Neuronal stem cell (in vitro differentiated cells): Measurements from ENCODE around the gene SLC22A3.
A peak's percentile ranks its signal among the peaks of the same experiment; 100 is the strongest.

Experiments
- DNase-seq: peaks from one replicate; pipeline ENCODE4 v3.0.0-alpha.2; 2013; ENCODE audit warnings: low spot score
- H2AFZ ChIP-seq: one replicate; pipeline ENCODE4 v1.6.1; 2013; ENCODE audit warnings: mild to moderate bottlenecking, low read length, inconsistent platforms
- H2AK5ac ChIP-seq: 2 replicates; pipeline ENCODE4 v1.6.1; 2013; ENCODE audit warnings: low read depth, mild to moderate bottlenecking, inconsistent platforms, low read length, moderate library complexity, mixed read lengths
- H2BK120ac ChIP-seq: 2 replicates; pipeline ENCODE4 v1.6.1; 2013; ENCODE audit warnings: low read depth, mild to moderate bottlenecking, inconsistent platforms, low read length, moderate library complexity, mixed read lengths
- H2BK12ac ChIP-seq: one replicate; pipeline ENCODE4 v1.6.1; 2013; ENCODE audit warnings: low read length, inconsistent platforms
- H2BK15ac ChIP-seq: 2 replicates; pipeline ENCODE4 v1.6.1; 2013; ENCODE audit warnings: mild to moderate bottlenecking, low read length, inconsistent platforms, mixed read lengths
- H2BK5ac ChIP-seq: one replicate; pipeline ENCODE4 v1.6.1; 2013; ENCODE audit warnings: inconsistent platforms, mild to moderate bottlenecking, low read length, moderate library complexity
- H3K14ac ChIP-seq: one replicate; pipeline ENCODE4 v1.6.1; 2013; ENCODE audit warnings: low read length, inconsistent platforms
- H3K18ac ChIP-seq: 2 replicates; pipeline ENCODE4 v1.6.1; 2013; ENCODE audit warnings: low read length, inconsistent platforms
- H3K23ac ChIP-seq: 2 replicates; pipeline ENCODE4 v1.6.1; 2013; ENCODE audit warnings: low read depth, mild to moderate bottlenecking, mixed read lengths, low read length, inconsistent platforms; ENCODE audit not compliant: poor library complexity
- H3K27ac ChIP-seq: replicated peaks from 3 replicates; pipeline ENCODE4 v1.5.1; 2013; ENCODE audit warnings: low read length, inconsistent platforms
- H3K27me3 ChIP-seq, 3 experiments: 2 replicates each; pipeline ENCODE4 v1.6.1; 2013; ENCODE audit warnings: low read length in 3 of 3, mild to moderate bottlenecking in 2 of 3, inconsistent platforms in 1 of 3, low read depth in 1 of 3, mixed read lengths in 1 of 3, moderate library complexity in 1 of 3; ENCODE audit not compliant: control insufficient read depth in 3 of 3, insufficient read depth in 3 of 3
- H3K36me3 ChIP-seq, 2 donors: replicated peaks in 1 of 2; 2 replicates each; pipeline ENCODE4 v1.6.1; 2013; ENCODE audit warnings: low read length in 2 of 2; ENCODE audit not compliant: control insufficient read depth in 2 of 2, insufficient read depth in 2 of 2
- H3K4ac ChIP-seq: 2 replicates; pipeline ENCODE4 v1.6.1; 2013; ENCODE audit warnings: inconsistent platforms, mild to moderate bottlenecking, low read length, moderate library complexity
- H3K4me1 ChIP-seq, 2 donors: 1 replicate in 1 of 2; 2 replicates in 1 of 2; pipeline ENCODE4 v1.6.1; 2013; ENCODE audit warnings: low read length in 2 of 2, low read depth in 1 of 2; ENCODE audit not compliant: control insufficient read depth in 2 of 2, insufficient read depth in 1 of 2
- H3K4me2 ChIP-seq: one replicate; pipeline ENCODE4 v1.6.1; 2013; ENCODE audit warnings: mild to moderate bottlenecking, low read length, inconsistent platforms; ENCODE audit not compliant: insufficient read depth, poor library complexity, severe bottlenecking
- H3K4me3 ChIP-seq, 2 donors: 2 replicates each; pipeline ENCODE4 v1.5.1; 2013; ENCODE audit warnings: low read length in 2 of 2, mild to moderate bottlenecking in 2 of 2, inconsistent platforms in 1 of 2, moderate library complexity in 1 of 2
- H3K79me1 ChIP-seq: one replicate; pipeline ENCODE4 v1.6.1; 2013; ENCODE audit warnings: low read depth, mild to moderate bottlenecking, inconsistent platforms, low read length, moderate library complexity
- H3K9ac ChIP-seq: one replicate; pipeline ENCODE4 v1.6.1; 2013; ENCODE audit warnings: mild to moderate bottlenecking, low read depth, low read length, inconsistent platforms; ENCODE audit not compliant: poor library complexity
- H3K9me3 ChIP-seq, 2 donors: replicated peaks in 1 of 2; 2 replicates each; pipeline versions ENCODE3 to v1.6.1; 2013; ENCODE audit warnings: low read length in 2 of 2, mild to moderate bottlenecking in 2 of 2, inconsistent platforms in 1 of 2, low read depth in 1 of 2, mixed read lengths in 1 of 2, moderate library complexity in 1 of 2; ENCODE audit not compliant: control insufficient read depth in 2 of 2, insufficient read depth in 1 of 2
- H4K8ac ChIP-seq: one replicate; pipeline ENCODE4 v1.6.1; 2013; ENCODE audit warnings: low read depth, mild to moderate bottlenecking, inconsistent platforms, low read length, moderate library complexity
- H4K91ac ChIP-seq: one replicate; pipeline ENCODE4 v1.6.1; 2013; ENCODE audit warnings: low read length, low read depth, mild to moderate bottlenecking, inconsistent platforms; ENCODE audit not compliant: poor library complexity
- WGBS, 2 donors: extraction: QIAGEN DNeasy Blood & Tissue Kit; methylation state at CpG; one replicate each; pipeline ENCODE4 v1.1.7; 2013; ENCODE audit warnings: missing lambda C conversion rate in 2 of 2, mixed read lengths in 1 of 2; ENCODE audit not compliant: insufficient read length in 2 of 2, insufficient replicate concordance in 1 of 2; ENCODE audit errors: extremely low coverage in 2 of 2; 5-methylcytosine and 5-hydroxymethylcytosine counted together

Gene SLC22A3

GRCh38 chr6:160319246-160319645, 28.9 kb upstream of the SLC22A3 start:
- no peak overlapping the region for H2BK15ac ChIP-seq
- no peak overlapping the region for H3K18ac ChIP-seq
- no peak for DNase-seq
- H3K36me3 ChIP-seq: no peaks in the 10 kb centered on the region
- H3K14ac ChIP-seq: no peak overlapping the region
- H2BK120ac ChIP-seq: no peak overlapping the region
- H3K4me3 ChIP-seq: no peak overlapping the region
- no peak overlapping the region for H2AFZ ChIP-seq
- H3K27me3 ChIP-seq: no peaks in the 10 kb centered on the region
- H3K9ac ChIP-seq: no peak overlapping the region
- H2BK5ac ChIP-seq: no peak overlapping the region
- no peak overlapping the region for H4K91ac ChIP-seq
- no peaks in the 10 kb centered on the region for H3K4me1 ChIP-seq
- no peak overlapping the region for H2AK5ac ChIP-seq
- H3K27ac ChIP-seq: no peak overlapping the region
- H3K4ac ChIP-seq: no peak overlapping the region
- WGBS, 2 donors: no CpG with 5 or more reads among the region's 1 CpG
- no peak overlapping the region for H2BK12ac ChIP-seq
- H3K4me2 ChIP-seq: no peak overlapping the region
- H3K79me1 ChIP-seq: no peaks in the 10 kb centered on the region
- H4K8ac ChIP-seq: no peak overlapping the region
- no peak overlapping the region for H3K23ac ChIP-seq
- peaks cover 0 to 3% of the 10 kb centered on the region in 2 donors for H3K9me3 ChIP-seq

- H3K9me3 ChIP-seq: peaks cover 0 to 3% of the 10 kb centered on the region in 2 donors
- peak overlapping the region; percentile 27 for H3K9ac ChIP-seq
- H2BK5ac ChIP-seq: no peak overlapping the region
- no peaks in the 10 kb centered on the region for H3K27me3 ChIP-seq
- H2BK120ac ChIP-seq: no peak overlapping the region
- no CpG with 5 or more reads among the region's 5 CpGs for WGBS, 2 donors
- H3K4me2 ChIP-seq: no peak overlapping the region
- H2AK5ac ChIP-seq: no peak overlapping the region
- no peak overlapping the region for H2BK12ac ChIP-seq
- no peak overlapping the region for H3K14ac ChIP-seq
- no peak overlapping the region for H4K91ac ChIP-seq
- no peak overlapping the region for H2AFZ ChIP-seq
- no peak overlapping the region for H3K4ac ChIP-seq
- no peak overlapping the region for H3K27ac ChIP-seq
- no peaks in the 10 kb centered on the region for H3K36me3 ChIP-seq
- H3K4me3 ChIP-seq: no peak overlapping the region
- H3K79me1 ChIP-seq: no peaks in the 10 kb centered on the region
- H3K23ac ChIP-seq: no peak overlapping the region
- no peak overlapping the region for H4K8ac ChIP-seq
- no peaks in the 10 kb centered on the region for H3K4me1 ChIP-seq
- H3K18ac ChIP-seq: no peak overlapping the region
- no peak overlapping the region for H2BK15ac ChIP-seq
- no peak for DNase-seq
These were observed 26.3 kb upstream of the SLC22A3 start for GRCh38 chr6:160321729-160322505.

GRCh38 chr6:160327981-160328380, 20.2 kb upstream of the SLC22A3 start:
- Histone ChIP-seq H3K4me2 (no peak overlapping the region), H3K27me3 (peaks cover 0 to 14% (median 0%) of the 10 kb centered on the region in 3 experiments), H2AFZ (no peak overlapping the region), H2AK5ac (no peak overlapping the region), H2BK12ac (no peak overlapping the region), H3K14ac (no peak overlapping the region), H3K4me1 (no peaks in the 10 kb centered on the region), H3K9ac (no peak overlapping the region), H3K23ac (no peak overlapping the region), H3K79me1 (no peaks in the 10 kb centered on the region), H3K27ac (no peak overlapping the region), H4K91ac (no peak overlapping the region), H3K4ac (no peak overlapping the region), H2BK120ac (no peak overlapping the region), H3K9me3 (no peaks in the 10 kb centered on the region), H2BK15ac (no peak overlapping the region), H3K18ac (no peak overlapping the region), H2BK5ac (no peak overlapping the region), H4K8ac (no peak overlapping the region), H3K36me3 (no peaks in the 10 kb centered on the region), H3K4me3 (no peak overlapping the region)
- WGBS, 2 donors: no CpG with 5 or more reads among the region's 3 CpGs
- DNase-seq: no peak

GRCh38 chr6:160328447-160328846, 19.7 kb upstream of the SLC22A3 start:
- no peaks in the 10 kb centered on the region for H3K79me1 ChIP-seq
- no peaks in the 10 kb centered on the region for H3K36me3 ChIP-seq
- WGBS, 2 donors: no CpG with 5 or more reads among the region's 8 CpGs
- H2BK15ac ChIP-seq: no peak overlapping the region
- H3K27me3 ChIP-seq: peaks cover 0 to 19% (median 0%) of the 10 kb centered on the region in 3 experiments
- no peak overlapping the region for H2AFZ ChIP-seq
- no peak overlapping the region for H3K4me3 ChIP-seq
- H2BK12ac ChIP-seq: no peak overlapping the region
- no peaks in the 10 kb centered on the region for H3K9me3 ChIP-seq
- DNase-seq: no peak
- H3K9ac ChIP-seq: no peak overlapping the region
- H4K8ac ChIP-seq: no peak overlapping the region
- no peak overlapping the region for H3K18ac ChIP-seq
- H3K14ac ChIP-seq: no peak overlapping the region
- H2BK5ac ChIP-seq: no peak overlapping the region
- H3K4me2 ChIP-seq: no peak overlapping the region
- H3K4me1 ChIP-seq: no peaks in the 10 kb centered on the region
- no peak overlapping the region for H2BK120ac ChIP-seq
- no peak overlapping the region for H4K91ac ChIP-seq
- H3K27ac ChIP-seq: no peak overlapping the region
- H3K23ac ChIP-seq: no peak overlapping the region
- no peak overlapping the region for H2AK5ac ChIP-seq
- H3K4ac ChIP-seq: no peak overlapping the region
